Endothelial cell of umbilical vein (primary cell): ENCODE measurements around the gene DNAJB12.

Experiments
- MAX ChIP-seq: IDR thresholded peaks from 2 replicates; pipeline ENCODE4 v1.6.1; 2011; ENCODE audit not compliant: insufficient read depth, insufficient read length
- TF ChIP-seq, protein P1 (sequence below), 2 donors: IDR thresholded peaks; 1 replicate in 1 of 2; 2 replicates in 1 of 2; pipeline ENCODE4 v1.5.1; 2011; ENCODE audit warnings: low read length in 2 of 2, mild to moderate bottlenecking in 2 of 2, moderate library complexity in 2 of 2, control low read depth in 1 of 2, inconsistent platforms in 1 of 2, low read depth in 1 of 2; ENCODE audit not compliant: insufficient read depth in 1 of 2; ENCODE audit errors: extremely low read depth in 1 of 2

GRCh38 chr10:72356987-72357386 is 2.3 kb upstream of the DNAJB12 start:
- no peak for TF ChIP-seq MAX
- TF ChIP-seq, protein P1, sequence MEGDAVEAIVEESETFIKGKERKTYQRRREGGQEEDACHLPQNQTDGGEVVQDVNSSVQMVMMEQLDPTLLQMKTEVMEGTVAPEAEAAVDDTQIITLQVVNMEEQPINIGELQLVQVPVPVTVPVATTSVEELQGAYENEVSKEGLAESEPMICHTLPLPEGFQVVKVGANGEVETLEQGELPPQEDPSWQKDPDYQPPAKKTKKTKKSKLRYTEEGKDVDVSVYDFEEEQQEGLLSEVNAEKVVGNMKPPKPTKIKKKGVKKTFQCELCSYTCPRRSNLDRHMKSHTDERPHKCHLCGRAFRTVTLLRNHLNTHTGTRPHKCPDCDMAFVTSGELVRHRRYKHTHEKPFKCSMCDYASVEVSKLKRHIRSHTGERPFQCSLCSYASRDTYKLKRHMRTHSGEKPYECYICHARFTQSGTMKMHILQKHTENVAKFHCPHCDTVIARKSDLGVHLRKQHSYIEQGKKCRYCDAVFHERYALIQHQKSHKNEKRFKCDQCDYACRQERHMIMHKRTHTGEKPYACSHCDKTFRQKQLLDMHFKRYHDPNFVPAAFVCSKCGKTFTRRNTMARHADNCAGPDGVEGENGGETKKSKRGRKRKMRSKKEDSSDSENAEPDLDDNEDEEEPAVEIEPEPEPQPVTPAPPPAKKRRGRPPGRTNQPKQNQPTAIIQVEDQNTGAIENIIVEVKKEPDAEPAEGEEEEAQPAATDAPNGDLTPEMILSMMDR (IDR thresholded peaks at IDR 0.05; ENCODE audit: extremely low read depth in 1 of 2, insufficient read depth in 1 of 2, low read depth in 1 of 2, low read length in 2 of 2): no peak
